Hepatocyte (in vitro differentiated cells): Measurements from ENCODE around the gene OVOL1. TPM values are rescaled to one million over a fixed set of nuclear protein-coding genes. Genes with fewer than 3 reads are reported as not detected.

Source experiments
- DNase-seq: peaks from one replicate; pipeline ENCODE4 v3.0.0-alpha.2; 2016; ENCODE audit warnings: low spot score
- H2AFZ ChIP-seq: fragments of 200-600 bp; sonication (generic); 2 replicates; pipeline ENCODE4 v1.6.0; 2016; ENCODE audit warnings: antibody characterized with exemption, mild to moderate bottlenecking
- H3K27ac ChIP-seq: fragments of 200-600 bp; sonication (generic); 2 replicates; pipeline ENCODE4 v1.5.1; 2016; ENCODE audit warnings: mild to moderate bottlenecking
- H3K27me3 ChIP-seq: fragments of 200-600 bp; sonication (generic); 2 replicates; pipeline ENCODE4 v1.6.1; 2016
- H3K36me3 ChIP-seq: fragments of 200-600 bp; sonication (generic); replicated peaks from 2 replicates; pipeline ENCODE4 v1.5.1; 2016; ENCODE audit warnings: low read depth; ENCODE audit not compliant: insufficient read depth
- H3K4me1 ChIP-seq: fragments of 200-600 bp; sonication (generic); 2 replicates; pipeline ENCODE4 v1.5.1; 2016; ENCODE audit warnings: mild to moderate bottlenecking, moderate library complexity; ENCODE audit not compliant: insufficient read depth
- H3K4me2 ChIP-seq: fragments of 200-600 bp; sonication (generic); 2 replicates; pipeline ENCODE4 v1.6.0; 2016
- H3K4me3 ChIP-seq: fragments of 200-600 bp; sonication (generic); 2 replicates; pipeline ENCODE4 v1.5.1; 2016; ENCODE audit warnings: mild to moderate bottlenecking
- H3K79me2 ChIP-seq: fragments of 200-600 bp; sonication (generic); 2 replicates; pipeline ENCODE4 v1.6.0; 2017; ENCODE audit warnings: mild to moderate bottlenecking
- H3K9me2 ChIP-seq: fragments of 200-600 bp; sonication (generic); replicated peaks from 2 replicates; pipeline ENCODE4 v1.6.0; 2017; ENCODE audit warnings: mild to moderate bottlenecking; ENCODE audit not compliant: insufficient read depth
- H3K9me3 ChIP-seq: fragments of 200-600 bp; sonication (generic); 2 replicates; pipeline ENCODE4 v1.5.1; 2016; ENCODE audit warnings: low read depth, mild to moderate bottlenecking
- H4K20me1 ChIP-seq: fragments of 200-600 bp; sonication (generic); 2 replicates; pipeline ENCODE4 v1.6.0; 2016; ENCODE audit warnings: mild to moderate bottlenecking; ENCODE audit not compliant: insufficient read depth, poor library complexity, severe bottlenecking
- EZH2 ChIP-seq: fragments of 200-600 bp; sonication (generic); IDR thresholded peaks from 2 replicates; pipeline ENCODE4 v1.6.1; 2016; ENCODE audit warnings: antibody characterized with exemption, mild to moderate bottlenecking, borderline replicate concordance
- EZH2phosphoT487 ChIP-seq: fragments of 200-600 bp; sonication (generic); IDR thresholded peaks from one replicate; pipeline ENCODE4 v1.6.1; 2018; ENCODE audit warnings: antibody characterized with exemption, mild to moderate bottlenecking, low read depth, moderate library complexity; ENCODE audit not compliant: unreplicated experiment, severe bottlenecking
- WGBS: methylation state at CpG from one replicate; pipeline ENCODE4 v1.1.6; 2016; ENCODE audit warnings: low lambda C conversion rate; ENCODE audit errors: missing lambda C conversion rate; 5-methylcytosine and 5-hydroxymethylcytosine counted together
- polyA plus RNA-seq: library from polyadenylated mRNA; unstranded; fragments of >200 nt; fragmentation: Nextera tagmentation; extraction: Ambion mirVana; gene quantifications from 2 replicates; pipeline ENCODE4 v1.2.1, GENCODE V29; 2016
- total RNA-seq: library from RNA; depleted of rRNA; stranded (reverse); fragments of >200 nt; gene quantifications from 2 replicates; pipeline ENCODE4 v1.2.3, GENCODE V29; 2014
- TF ChIP-seq, protein P1 (sequence below): fragments of 200-600 bp; sonication (generic); IDR thresholded peaks from 2 replicates; pipeline ENCODE4 v1.5.1; 2016; ENCODE audit warnings: antibody characterized with exemption, mild to moderate bottlenecking; ENCODE audit not compliant: poor library complexity

Gene OVOL1
- total and polyA plus RNA-seq, 2 experiments from 2014 or later = 20.6 to 26.3 TPM

DNA sequence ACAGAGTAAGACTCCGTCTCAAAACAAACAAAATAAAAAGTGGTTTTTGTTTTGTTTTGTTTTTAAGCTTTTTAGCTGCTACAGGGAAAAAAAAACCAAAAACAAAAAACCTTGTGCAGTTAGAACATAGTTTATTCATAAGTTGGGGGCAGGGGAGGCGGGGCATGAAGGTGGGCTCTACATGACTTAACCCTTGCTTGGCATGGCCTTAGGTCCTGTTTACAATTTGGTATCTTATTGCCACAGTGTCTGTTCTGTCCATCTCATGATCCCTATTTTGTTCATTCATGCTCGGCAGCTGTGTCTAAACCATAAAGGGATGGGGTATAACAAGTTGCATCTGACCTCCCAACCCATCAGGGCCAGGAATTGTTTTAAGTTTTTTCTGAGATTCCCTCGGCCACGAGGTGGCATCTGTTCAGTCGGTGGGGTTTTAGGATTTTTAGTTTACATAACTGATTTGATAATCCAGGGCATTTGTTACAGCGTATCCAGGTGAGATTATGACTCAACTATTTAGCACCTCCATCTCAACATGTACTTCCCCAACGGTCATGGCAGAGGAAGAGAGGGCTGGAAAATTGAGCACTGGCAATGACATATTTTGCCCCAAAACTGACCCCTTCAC is 13.0 kb upstream of the OVOL1 start:
- H4K20me1 ChIP-seq = peaks cover 3% of the 10 kb centered on the region
- H3K9me2 ChIP-seq = no peaks in the 10 kb centered on the region
- H2AFZ ChIP-seq = no peak overlapping the region
- DNase-seq = no peak
- no peaks in the 10 kb centered on the region for H3K9me3 ChIP-seq
- peaks cover 27% of the 10 kb centered on the region for H3K79me2 ChIP-seq
- H3K4me1 ChIP-seq = peaks cover 5% of the 10 kb centered on the region
- WGBS = 76% methylated on average over 8 of the region's 8 CpGs
- no peaks in the 10 kb centered on the region for H3K36me3 ChIP-seq
- TF ChIP-seq, protein P1, sequence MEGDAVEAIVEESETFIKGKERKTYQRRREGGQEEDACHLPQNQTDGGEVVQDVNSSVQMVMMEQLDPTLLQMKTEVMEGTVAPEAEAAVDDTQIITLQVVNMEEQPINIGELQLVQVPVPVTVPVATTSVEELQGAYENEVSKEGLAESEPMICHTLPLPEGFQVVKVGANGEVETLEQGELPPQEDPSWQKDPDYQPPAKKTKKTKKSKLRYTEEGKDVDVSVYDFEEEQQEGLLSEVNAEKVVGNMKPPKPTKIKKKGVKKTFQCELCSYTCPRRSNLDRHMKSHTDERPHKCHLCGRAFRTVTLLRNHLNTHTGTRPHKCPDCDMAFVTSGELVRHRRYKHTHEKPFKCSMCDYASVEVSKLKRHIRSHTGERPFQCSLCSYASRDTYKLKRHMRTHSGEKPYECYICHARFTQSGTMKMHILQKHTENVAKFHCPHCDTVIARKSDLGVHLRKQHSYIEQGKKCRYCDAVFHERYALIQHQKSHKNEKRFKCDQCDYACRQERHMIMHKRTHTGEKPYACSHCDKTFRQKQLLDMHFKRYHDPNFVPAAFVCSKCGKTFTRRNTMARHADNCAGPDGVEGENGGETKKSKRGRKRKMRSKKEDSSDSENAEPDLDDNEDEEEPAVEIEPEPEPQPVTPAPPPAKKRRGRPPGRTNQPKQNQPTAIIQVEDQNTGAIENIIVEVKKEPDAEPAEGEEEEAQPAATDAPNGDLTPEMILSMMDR = peak; percentile 14
- no peak for TF ChIP-seq EZH2
- no peak overlapping the region for H3K4me2 ChIP-seq
- H3K27ac ChIP-seq = no peak overlapping the region
- no peak overlapping the region for H3K4me3 ChIP-seq
- H3K27me3 ChIP-seq = no peaks in the 10 kb centered on the region

- TF ChIP-seq EZH2phosphoT487 (no peak), EZH2 (no peak)
- TF ChIP-seq, protein P1 = no peak
- H2AFZ ChIP-seq = no peak overlapping the region
- no peak overlapping the region for H3K4me3 ChIP-seq
- H3K36me3 ChIP-seq = no peaks in the 10 kb centered on the region
- no peaks in the 10 kb centered on the region for H3K9me2 ChIP-seq
- no peak for DNase-seq
- 96% methylated on average over 9 of the region's 9 CpGs for WGBS
- H3K79me2 ChIP-seq = peaks cover 35% of the 10 kb centered on the region
- H4K20me1 ChIP-seq = peaks cover 11% of the 10 kb centered on the region
- no peak overlapping the region for H3K27ac ChIP-seq
- H3K4me1 ChIP-seq = peaks cover 12% of the 10 kb centered on the region
- no peak overlapping the region for H3K4me2 ChIP-seq
- H3K27me3 ChIP-seq = no peaks in the 10 kb centered on the region
- H3K9me3 ChIP-seq = no peaks in the 10 kb centered on the region
Measured at GRCh38 chr11:65774525-65775306, 12.1 kb upstream of the OVOL1 start.

DNA sequence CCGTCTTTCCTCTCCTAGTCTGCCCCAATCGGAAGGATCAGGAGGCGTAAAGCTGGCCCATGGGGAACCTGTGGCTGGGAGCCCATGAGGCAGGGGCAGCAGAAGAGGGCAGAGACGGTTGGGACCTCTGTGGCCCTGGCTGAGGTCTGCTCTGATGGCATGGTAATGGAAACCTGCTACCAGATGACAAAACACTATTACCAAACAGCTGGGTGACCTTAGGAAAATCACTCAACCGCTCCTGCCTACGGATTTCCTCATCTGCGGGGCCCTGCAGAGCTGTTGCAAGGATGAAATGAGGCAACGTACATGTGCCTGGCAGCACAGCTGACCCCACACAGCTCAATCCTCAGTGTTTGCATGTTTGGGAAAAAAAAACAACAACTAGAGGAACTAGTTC is 10.7 kb upstream of the OVOL1 start:
- Histone ChIP-seq H3K79me2 (peaks cover 42% of the 10 kb centered on the region), H3K27me3 (no peaks in the 10 kb centered on the region), H3K4me1 (peaks cover 13% of the 10 kb centered on the region), H3K4me2 (no peak overlapping the region), H3K27ac (peak overlapping the region; percentile 68), H3K9me3 (no peaks in the 10 kb centered on the region), H2AFZ (no peak overlapping the region), H3K9me2 (no peaks in the 10 kb centered on the region), H3K4me3 (no peak overlapping the region), H4K20me1 (peaks cover 12% of the 10 kb centered on the region), H3K36me3 (no peaks in the 10 kb centered on the region)
- DNase-seq = peak; percentile 50
- TF ChIP-seq EZH2phosphoT487 = no peak
- TF ChIP-seq EZH2 = no peak
- TF ChIP-seq, protein P1 = no peak
- 85% methylated on average over 8 of the region's 8 CpGs for WGBS
